Ectodermal cell (in vitro differentiated cells): ENCODE results near the gene PLPPR3.

ENCODE experiments used
- H3K27ac ChIP-seq: 2 replicates; pipeline ENCODE4 v1.7.0; 2013; ENCODE audit warnings: mild to moderate bottlenecking, low read depth, low read length; ENCODE audit not compliant: insufficient read depth, poor library complexity, severe bottlenecking
- H3K27me3 ChIP-seq: 2 replicates; pipeline ENCODE4 v1.7.0; 2013; ENCODE audit warnings: mild to moderate bottlenecking, low read length; ENCODE audit not compliant: insufficient read depth, control insufficient read depth, poor library complexity, severe bottlenecking
- H3K36me3 ChIP-seq: one replicate; pipeline ENCODE4 v1.7.0; 2013; ENCODE audit warnings: low read length; ENCODE audit not compliant: control insufficient read depth, insufficient read depth
- H3K4me1 ChIP-seq: one replicate; pipeline ENCODE4 v1.7.0; 2013; ENCODE audit warnings: low read length; ENCODE audit not compliant: control insufficient read depth, insufficient read depth
- H3K4me3 ChIP-seq: 2 replicates; pipeline ENCODE4 v1.7.0; 2013; ENCODE audit warnings: low read depth, low read length, control low read depth; ENCODE audit not compliant: insufficient read depth
- H3K9me3 ChIP-seq: 2 replicates; pipeline ENCODE4 v1.7.0; 2013; ENCODE audit warnings: mild to moderate bottlenecking, low read length, moderate library complexity; ENCODE audit not compliant: control insufficient read depth
- WGBS, 2 experiments: methylation state at CpG; one replicate each; pipeline ENCODE4 v1.1.7; 2013; ENCODE audit warnings: missing lambda C conversion rate in 2 of 2; 5-methylcytosine and 5-hydroxymethylcytosine counted together

PLPPR3 gene

DNA sequence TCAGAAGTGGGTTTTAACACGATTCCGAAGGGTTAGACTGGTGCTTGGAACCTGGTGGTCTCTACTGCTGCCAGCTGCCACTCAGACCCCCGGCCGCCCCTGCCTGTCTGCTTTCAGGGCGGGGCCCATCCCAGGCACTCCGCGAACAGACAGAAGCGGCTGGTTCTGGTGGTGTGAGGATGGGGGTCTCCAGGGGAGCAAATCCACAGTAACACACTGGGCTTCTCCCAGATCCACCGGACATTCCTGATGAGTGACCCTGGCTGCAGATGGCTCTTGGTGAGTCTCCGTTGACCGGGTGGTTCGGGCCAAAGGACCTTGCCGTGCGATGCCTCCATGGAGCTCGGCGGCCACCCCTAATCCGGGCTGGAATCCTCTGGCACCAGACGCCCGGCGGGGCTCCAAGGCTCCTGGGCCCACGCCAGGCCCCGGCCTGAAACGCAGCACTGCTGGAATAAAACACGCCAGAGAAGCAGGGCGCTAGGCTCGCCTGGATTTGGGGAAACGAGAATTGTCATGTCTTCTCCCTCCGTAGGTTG, 26.6 kb downstream of the PLPPR3 start:
- Histone ChIP-seq H3K27ac (no peak overlapping the region), H3K4me3 (no peak overlapping the region), H3K36me3 (peaks cover under 1% of the 10 kb centered on the region), H3K9me3 (no peaks in the 10 kb centered on the region), H3K4me1 (peaks cover 7% of the 10 kb centered on the region), H3K27me3 (no peaks in the 10 kb centered on the region)
- 95 to 96% methylated on average over 28 of the region's 28 CpGs for WGBS, 2 experiments

DNA sequence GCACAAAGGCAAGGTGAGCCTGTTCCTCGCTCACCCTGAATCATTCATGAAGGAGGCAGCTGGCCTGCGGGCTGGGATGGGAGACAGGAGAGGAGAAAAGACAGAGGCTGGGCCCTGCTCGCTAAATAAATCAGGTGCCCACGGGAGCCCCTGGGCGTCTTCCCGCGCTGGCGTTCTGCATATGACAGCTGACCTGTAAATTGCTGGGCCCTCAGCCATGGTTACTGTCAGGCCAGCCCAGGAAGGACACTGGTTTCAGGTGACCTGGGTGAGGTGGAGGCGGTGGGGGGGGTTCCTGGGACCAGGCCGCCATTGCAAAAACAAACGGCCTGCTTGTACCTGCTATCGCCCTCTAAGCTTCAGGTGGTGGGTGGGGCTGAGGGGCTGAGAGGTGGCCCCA, 27.9 kb downstream of the PLPPR3 start:
- H3K9me3 ChIP-seq = no peaks in the 10 kb centered on the region
- no peak overlapping the region for H3K4me3 ChIP-seq
- H3K27me3 ChIP-seq = no peaks in the 10 kb centered on the region
- no peaks in the 10 kb centered on the region for H3K36me3 ChIP-seq
- no peak overlapping the region for H3K27ac ChIP-seq
- peaks cover 9% of the 10 kb centered on the region for H3K4me1 ChIP-seq
- 95% methylated on average over 12 of the region's 12 CpGs for WGBS, 2 experiments

DNA sequence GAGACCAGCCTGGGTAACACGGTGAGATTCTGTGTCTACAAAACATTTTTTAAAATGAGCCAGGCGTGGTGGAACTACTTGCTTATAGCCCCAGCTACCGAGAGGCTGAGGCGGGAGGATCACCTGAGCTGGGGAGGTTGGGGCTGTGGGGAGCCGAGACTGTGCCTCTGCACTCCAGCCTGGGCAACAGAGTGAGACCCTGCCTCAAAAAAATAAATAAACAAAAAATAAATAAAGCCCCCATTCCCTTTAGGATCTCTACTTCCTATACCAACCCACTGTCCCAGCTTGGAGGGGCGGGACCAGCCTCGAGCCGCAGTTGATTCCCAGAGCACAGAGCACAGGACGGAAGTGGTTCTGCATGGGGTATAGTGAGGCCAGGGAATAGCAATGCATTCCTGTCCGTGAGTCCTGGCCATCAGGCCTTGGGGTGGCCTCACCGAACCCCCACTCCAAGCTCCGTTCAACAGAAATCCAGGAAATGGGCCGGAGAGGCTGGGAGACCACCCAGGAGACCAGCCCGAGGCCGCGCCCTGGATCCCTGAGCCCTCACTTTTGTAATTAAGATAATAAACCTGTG, 29.4 kb downstream of the PLPPR3 start:
- H3K36me3 ChIP-seq = no peaks in the 10 kb centered on the region
- no peaks in the 10 kb centered on the region for H3K9me3 ChIP-seq
- no peak overlapping the region for H3K27ac ChIP-seq
- no peak overlapping the region for H3K4me3 ChIP-seq
- 82 to 88% methylated on average over 16 of the region's 16 CpGs for WGBS, 2 experiments
- H3K4me1 ChIP-seq = peaks cover 13% of the 10 kb centered on the region
- no peaks in the 10 kb centered on the region for H3K27me3 ChIP-seq

DNA sequence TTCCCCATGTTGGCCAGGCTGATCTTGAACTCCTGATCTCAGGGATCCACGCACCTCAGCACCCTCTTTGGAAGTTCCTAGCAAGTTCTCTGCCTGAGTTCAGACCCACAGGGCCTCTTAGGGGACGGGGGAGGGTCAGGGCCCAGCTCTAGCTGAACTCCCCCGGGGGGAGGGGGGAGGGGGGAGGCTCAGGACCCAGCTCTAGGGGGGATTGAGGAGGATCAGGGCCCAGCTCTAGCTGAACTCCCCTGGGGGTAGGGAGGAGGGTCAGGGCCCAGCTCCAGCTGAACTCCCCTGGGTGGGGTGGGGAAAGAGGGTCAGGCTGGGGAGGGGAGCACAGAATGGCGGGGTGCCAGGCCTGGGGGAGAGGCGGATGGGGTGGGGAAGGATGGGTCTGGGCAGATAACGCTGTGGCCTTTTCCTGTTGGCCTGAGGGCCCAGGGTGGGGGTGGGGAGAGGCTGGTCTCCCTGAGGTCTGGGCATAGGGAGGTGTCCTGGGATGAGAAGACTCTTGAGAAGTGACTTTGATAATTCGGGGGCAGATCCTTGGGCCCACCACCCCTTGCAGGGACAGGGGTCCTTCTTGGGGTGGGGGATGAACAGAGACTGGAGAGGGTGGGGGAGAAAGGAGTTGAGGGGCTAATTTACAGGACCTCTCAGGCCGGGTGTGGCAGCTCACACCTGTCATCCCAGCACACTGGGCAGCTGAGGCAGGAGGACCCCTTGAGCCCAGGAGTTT, 30.0 kb downstream of the PLPPR3 start:
- 71 to 78% methylated on average over 8 of the region's 8 CpGs for WGBS, 2 experiments
- H3K36me3 ChIP-seq = no peaks in the 10 kb centered on the region
- H3K4me1 ChIP-seq = peaks cover 13% of the 10 kb centered on the region
- no peak overlapping the region for H3K4me3 ChIP-seq
- H3K27ac ChIP-seq = no peak overlapping the region
- no peaks in the 10 kb centered on the region for H3K27me3 ChIP-seq
- no peaks in the 10 kb centered on the region for H3K9me3 ChIP-seq

DNA sequence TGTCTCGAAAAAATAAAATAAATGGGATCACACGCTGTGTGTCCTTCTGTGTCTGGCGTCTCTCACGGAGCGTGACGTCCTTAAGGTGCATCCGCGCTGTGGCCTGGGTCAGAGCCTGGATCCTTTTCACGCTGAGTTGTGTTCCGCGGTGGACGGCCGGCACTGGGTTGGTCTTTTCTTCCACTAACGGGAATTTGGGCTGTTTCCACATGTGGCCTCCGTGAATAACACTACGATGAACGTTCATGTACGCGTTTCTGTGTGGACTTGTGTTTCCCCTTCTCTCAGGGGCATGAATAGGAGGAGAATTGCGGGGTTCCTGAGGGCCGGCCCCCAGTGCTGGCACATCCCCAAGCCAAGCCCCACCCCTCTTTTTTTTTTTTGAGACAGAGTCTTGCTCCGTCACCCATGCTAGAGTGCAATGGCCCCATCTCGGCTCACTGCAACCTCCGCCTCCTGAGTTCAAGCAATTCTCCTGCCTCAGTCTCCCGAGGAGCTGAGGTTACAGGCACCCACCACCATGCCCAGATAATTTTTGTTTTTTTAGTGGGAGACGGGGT, 30.7 kb downstream of the PLPPR3 start:
- 91% methylated on average over 26 of the region's 26 CpGs for WGBS, 2 experiments
- Histone ChIP-seq H3K4me1 (peaks cover 13% of the 10 kb centered on the region), H3K36me3 (no peaks in the 10 kb centered on the region), H3K27me3 (no peaks in the 10 kb centered on the region), H3K4me3 (no peak overlapping the region), H3K27ac (no peak overlapping the region), H3K9me3 (no peaks in the 10 kb centered on the region)

DNA sequence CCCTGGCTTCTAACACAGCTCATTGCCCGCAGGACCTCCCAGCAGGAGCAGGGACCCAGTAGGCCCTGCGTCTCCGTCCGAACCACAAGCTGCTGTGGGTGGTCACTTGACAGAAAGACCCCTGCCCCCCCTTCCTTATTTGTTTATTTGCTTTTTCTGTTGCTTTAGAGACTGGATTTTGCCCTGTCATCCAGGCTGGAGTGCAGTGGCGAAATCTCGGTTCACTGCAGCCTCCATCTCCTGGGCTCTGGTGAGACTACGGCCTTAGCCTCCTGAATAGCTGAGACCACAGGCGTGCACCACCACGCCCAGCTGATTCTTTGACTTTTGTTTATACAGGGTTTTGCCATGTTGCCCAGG, 32.1 kb downstream of the PLPPR3 start:
- Histone ChIP-seq H3K9me3 (no peaks in the 10 kb centered on the region), H3K27me3 (no peaks in the 10 kb centered on the region), H3K4me1 (peaks cover 13% of the 10 kb centered on the region), H3K36me3 (no peaks in the 10 kb centered on the region), H3K4me3 (peak overlapping the region; percentile 6), H3K27ac (peak overlapping the region; percentile 37)
- 77 to 80% methylated on average over 9 of the region's 9 CpGs for WGBS, 2 experiments

DNA sequence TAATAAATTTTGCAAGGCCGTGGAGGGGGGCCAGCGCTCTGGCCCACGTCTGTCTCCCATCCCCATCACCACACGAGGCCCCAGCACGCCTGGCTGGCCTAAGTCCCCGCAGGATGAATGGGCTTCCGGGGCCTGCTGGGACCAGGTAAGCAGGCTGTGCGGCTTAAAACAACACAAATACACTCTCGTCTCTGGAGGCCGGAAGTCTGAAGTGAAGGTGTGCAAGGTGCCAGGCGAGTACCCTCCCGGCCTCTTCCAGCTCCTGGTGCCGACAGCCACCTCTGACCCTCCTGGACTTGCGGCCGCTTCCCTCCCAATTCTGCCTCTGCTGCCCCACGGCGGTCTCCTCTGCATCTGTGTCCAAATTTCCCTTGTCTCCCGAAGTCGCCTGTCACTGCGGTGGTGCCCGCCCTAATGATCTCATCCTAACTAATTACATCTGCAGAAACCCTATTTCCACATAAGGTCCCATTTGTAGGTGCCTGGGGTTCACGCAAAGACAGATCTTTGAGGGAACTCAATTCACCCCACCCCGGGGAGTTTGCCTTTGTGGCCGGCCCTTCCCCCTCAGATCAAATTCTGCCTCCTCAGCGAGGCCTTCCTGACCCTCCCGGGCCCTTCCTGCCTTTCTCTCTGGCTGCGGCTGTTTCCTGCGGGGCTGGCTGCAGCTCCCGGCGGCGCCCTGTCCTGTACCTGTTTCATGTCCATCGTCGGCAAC, 32.6 kb downstream of the PLPPR3 start:
- H3K36me3 ChIP-seq = no peaks in the 10 kb centered on the region
- no peaks in the 10 kb centered on the region for H3K9me3 ChIP-seq
- no peaks in the 10 kb centered on the region for H3K27me3 ChIP-seq
- peaks cover 13% of the 10 kb centered on the region for H3K4me1 ChIP-seq
- peak overlapping the region; percentile 6 for H3K4me3 ChIP-seq
- WGBS, 2 experiments = 29 to 33% methylated on average over 33 of the region's 33 CpGs
- peak overlapping the region; percentile 37 for H3K27ac ChIP-seq

DNA sequence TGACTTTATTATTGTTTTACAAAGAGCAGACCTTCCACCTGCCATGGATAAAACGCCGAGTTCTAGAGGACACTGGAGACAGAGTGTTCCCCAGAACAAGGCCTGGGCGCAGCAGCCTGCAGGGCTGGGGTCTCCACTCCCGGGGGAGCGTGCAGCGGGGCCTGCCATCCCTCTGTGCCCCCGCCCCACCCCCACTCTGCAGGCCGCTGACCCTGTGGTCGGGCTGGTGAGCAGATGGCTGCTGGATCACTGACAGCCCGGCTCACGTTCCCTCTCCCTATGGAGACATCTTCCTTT, 33.1 kb downstream of the PLPPR3 start:
- Histone ChIP-seq H3K9me3 (no peaks in the 10 kb centered on the region), H3K27ac (no peak overlapping the region), H3K27me3 (no peaks in the 10 kb centered on the region), H3K4me3 (no peak overlapping the region), H3K4me1 (peaks cover 13% of the 10 kb centered on the region), H3K36me3 (no peaks in the 10 kb centered on the region)
- 68 to 75% methylated on average over 11 of the region's 11 CpGs for WGBS, 2 experiments

DNA sequence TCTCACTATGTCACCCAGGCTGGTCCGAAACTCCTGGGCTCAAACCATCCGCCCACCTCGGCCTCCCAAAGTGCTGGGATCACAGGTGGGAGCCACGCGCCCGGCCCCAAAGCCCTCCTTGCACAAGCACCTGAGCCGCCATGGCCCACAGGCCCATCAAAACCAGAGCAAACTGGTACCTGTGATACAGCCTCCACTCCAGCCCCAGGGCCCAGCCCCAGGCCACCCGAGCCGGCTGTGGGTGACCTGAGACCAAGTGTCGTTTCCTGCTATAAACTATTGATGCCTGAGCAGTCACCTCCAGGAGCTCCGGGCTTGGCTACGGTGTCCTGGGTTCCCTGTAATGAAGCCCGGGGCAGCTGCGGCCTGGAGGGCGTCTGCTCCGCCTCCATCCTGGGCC, 34.2 kb downstream of the PLPPR3 start:
- Histone ChIP-seq H3K9me3 (no peaks in the 10 kb centered on the region), H3K27ac (no peak overlapping the region), H3K36me3 (no peaks in the 10 kb centered on the region), H3K4me3 (no peak overlapping the region), H3K4me1 (peaks cover 22% of the 10 kb centered on the region), H3K27me3 (no peaks in the 10 kb centered on the region)
- 89% methylated on average over 16 of the region's 16 CpGs for WGBS, 2 experiments

DNA sequence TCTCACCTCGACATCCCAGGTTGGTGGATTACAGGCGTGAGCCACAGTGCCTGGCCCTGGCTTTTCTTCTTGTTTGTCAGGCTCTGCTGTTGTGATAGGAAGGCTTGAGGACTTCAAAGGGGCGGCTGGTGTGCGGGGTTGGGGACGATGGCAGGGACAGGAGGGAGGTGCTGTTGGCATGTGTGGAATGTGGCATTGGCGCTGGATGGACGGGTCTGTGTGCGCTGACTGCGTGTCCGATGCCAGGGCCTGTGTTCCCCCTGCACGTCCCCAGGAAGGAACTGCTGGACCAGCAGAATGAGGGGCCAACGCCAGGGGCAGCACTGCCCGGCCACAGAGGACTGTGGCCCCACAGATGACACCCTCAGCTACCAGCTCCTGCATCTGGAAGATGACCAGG, 37.2 kb downstream of the PLPPR3 start:
- H3K27ac ChIP-seq = no peak overlapping the region

More for the DNA sequence above, 37.2 kb downstream of the PLPPR3 start:
- 95 to 96% methylated on average over 13 of the region's 13 CpGs for WGBS, 2 experiments
- H3K36me3 ChIP-seq = no peaks in the 10 kb centered on the region
- H3K9me3 ChIP-seq = no peaks in the 10 kb centered on the region
- no peaks in the 10 kb centered on the region for H3K27me3 ChIP-seq
- peaks cover 28% of the 10 kb centered on the region for H3K4me1 ChIP-seq
- H3K4me3 ChIP-seq = no peak overlapping the region
